Measurements from ENCODE around the gene USP35. TPM values are rescaled to one million over a fixed set of nuclear protein-coding genes. Genes with fewer than 3 reads are reported as not detected.

USP35 gene
- polyA plus RNA-seq, 2 of the 4 experiments (the other 2 are of a cell fraction): 3.8 to 5.8 TPM

DNA sequence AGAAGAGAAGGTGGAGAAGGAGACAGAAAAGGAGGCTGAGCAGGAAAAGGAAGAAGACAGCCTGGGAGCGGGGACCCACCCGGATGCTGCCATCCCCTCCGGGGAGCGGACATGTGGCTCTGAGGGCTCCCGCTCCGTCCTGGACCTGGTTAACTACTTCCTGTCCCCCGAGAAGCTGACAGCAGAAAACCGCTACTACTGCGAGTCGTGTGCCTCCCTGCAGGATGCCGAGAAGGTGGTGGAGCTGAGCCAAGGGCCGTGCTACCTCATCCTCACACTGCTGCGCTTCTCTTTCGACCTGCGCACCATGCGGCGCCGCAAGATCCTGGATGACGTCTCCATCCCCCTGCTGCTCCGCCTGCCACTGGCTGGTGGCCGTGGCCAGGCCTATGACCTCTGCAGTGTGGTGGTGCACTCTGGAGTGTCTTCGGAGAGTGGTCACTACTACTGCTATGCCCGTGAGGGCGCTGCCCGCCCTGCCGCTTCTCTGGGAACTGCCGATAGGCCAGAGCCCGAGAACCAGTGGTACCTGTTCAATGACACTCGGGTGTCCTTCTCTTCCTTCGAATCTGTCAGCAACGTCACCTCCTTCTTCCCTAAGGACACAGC, 21.4 kb downstream of the USP35 start (continued):
- TF ChIP-seq, protein P1, sequence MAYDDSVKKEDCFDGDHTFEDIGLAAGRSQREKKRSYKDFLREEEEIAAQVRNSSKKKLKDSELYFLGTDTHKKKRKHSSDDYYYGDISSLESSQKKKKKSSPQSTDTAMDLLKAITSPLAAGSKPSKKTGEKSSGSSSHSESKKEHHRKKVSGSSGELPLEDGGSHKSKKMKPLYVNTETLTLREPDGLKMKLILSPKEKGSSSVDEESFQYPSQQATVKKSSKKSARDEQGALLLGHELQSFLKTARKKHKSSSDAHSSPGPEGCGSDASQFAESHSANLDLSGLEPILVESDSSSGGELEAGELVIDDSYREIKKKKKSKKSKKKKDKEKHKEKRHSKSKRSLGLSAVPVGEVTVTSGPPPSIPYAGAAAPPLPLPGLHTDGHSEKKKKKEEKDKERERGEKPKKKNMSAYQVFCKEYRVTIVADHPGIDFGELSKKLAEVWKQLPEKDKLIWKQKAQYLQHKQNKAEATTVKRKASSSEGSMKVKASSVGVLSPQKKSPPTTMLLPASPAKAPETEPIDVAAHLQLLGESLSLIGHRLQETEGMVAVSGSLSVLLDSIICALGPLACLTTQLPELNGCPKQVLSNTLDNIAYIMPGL (CRISPR knock-in tag; IDR thresholded peaks at IDR 0.05; ENCODE audit: borderline replicate concordance): no peak
- TF ChIP-seq HDAC2 (IDR thresholded peaks at IDR 0.05) (no peak), TP53 (CRISPR knock-in tag; IDR thresholded peaks at IDR 0.05) (no peak), CBX8 (IDR thresholded peaks at IDR 0.05) (no peak)

DNA sequence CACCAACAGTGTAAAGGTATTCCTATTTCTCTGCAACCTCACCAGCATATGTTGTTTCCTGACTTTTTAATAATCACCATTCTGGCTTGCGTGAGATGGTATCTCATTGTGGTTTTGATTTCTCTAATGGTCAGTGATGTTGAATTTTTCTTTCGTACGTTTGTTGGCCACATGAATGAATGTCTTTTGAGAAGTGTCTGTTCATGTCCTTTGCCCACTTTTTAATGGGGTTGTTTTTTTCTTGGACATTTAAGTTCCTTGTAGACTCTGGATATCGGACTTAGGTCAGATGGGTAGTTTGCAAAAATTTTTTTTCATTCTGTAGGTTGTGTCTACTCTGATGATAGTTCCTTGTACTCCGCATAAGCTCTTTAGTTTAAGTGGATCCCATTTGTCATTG, 22.8 kb downstream of the USP35 start:
- DNase-seq (ENCODE audit: low read depth in 1 of 2, low spot score in 1 of 2) (no peak), FAIRE-seq (no peak), ATAC-seq (no peak)
- Histone ChIP-seq H3K27ac (no peak overlapping the region), H3K4me3 (no peak overlapping the region), H3K4me1 (no peaks in the 10 kb centered on the region), H3K9me3 (no peaks in the 10 kb centered on the region), H3K4me2 (no peak overlapping the region)
- WGBS (ENCODE audit: missing lambda C conversion rate): 96% methylated on average over 5 of the region's 5 CpGs
- POLR2A ChIA-PET: no interaction called here
- TF ChIP-seq CHD4 (IDR thresholded peaks at IDR 0.05; ENCODE audit: borderline replicate concordance) (no peak), HDAC2 (IDR thresholded peaks at IDR 0.05) (no peak), RNF2 (IDR thresholded peaks at IDR 0.05; ENCODE audit: borderline replicate concordance, low read depth) (no peak), CHD2 (IDR thresholded peaks at IDR 0.05; ENCODE audit: low read length, partially characterized antibody) (no peak), JUN (IDR thresholded peaks at IDR 0.05) (no peak), TP53 (CRISPR knock-in tag; IDR thresholded peaks at IDR 0.05) (no peak), ESRRA (IDR thresholded peaks at IDR 0.05; ENCODE audit: borderline replicate concordance, low read length) (no peak), EHMT2 (IDR thresholded peaks at IDR 0.05; ENCODE audit: low read depth) (no peak), SREBF2 (IDR thresholded peaks at IDR 0.05) (no peak), CBX2 (IDR thresholded peaks at IDR 0.05; ENCODE audit: borderline replicate concordance, low read depth) (no peak), HOXA7 (CRISPR knock-in tag; IDR thresholded peaks at IDR 0.05) (no peak), JUNB (IDR thresholded peaks at IDR 0.05) (no peak), PHF8 (IDR thresholded peaks at IDR 0.05; ENCODE audit: borderline replicate concordance, low read depth) (no peak), POLR2AphosphoS2 (conservative IDR thresholded peaks at IDR 0.05; ENCODE audit: low read length) (no peak)
- TF ChIP-seq, protein P2, sequence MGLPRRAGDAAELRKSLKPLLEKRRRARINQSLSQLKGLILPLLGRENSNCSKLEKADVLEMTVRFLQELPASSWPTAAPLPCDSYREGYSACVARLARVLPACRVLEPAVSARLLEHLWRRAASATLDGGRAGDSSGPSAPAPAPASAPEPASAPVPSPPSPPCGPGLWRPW (IDR thresholded peaks at IDR 0.05): no peak
- TF ChIP-seq, protein P3, sequence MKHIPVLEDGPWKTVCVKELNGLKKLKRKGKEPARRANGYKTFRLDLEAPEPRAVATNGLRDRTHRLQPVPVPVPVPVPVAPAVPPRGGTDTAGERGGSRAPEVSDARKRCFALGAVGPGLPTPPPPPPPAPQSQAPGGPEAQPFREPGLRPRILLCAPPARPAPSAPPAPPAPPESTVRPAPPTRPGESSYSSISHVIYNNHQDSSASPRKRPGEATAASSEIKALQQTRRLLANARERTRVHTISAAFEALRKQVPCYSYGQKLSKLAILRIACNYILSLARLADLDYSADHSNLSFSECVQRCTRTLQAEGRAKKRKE (CRISPR knock-in tag; IDR thresholded peaks at IDR 0.05; ENCODE audit: low read depth): no peak
- TF ChIP-seq, protein P4, sequence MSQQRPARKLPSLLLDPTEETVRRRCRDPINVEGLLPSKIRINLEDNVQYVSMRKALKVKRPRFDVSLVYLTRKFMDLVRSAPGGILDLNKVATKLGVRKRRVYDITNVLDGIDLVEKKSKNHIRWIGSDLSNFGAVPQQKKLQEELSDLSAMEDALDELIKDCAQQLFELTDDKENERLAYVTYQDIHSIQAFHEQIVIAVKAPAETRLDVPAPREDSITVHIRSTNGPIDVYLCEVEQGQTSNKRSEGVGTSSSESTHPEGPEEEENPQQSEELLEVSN (IDR thresholded peaks at IDR 0.05; ENCODE audit: borderline replicate concordance, low read depth): no peak
- TF ChIP-seq, protein P5, sequence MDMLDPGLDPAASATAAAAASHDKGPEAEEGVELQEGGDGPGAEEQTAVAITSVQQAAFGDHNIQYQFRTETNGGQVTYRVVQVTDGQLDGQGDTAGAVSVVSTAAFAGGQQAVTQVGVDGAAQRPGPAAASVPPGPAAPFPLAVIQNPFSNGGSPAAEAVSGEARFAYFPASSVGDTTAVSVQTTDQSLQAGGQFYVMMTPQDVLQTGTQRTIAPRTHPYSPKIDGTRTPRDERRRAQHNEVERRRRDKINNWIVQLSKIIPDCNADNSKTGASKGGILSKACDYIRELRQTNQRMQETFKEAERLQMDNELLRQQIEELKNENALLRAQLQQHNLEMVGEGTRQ (IDR thresholded peaks at IDR 0.05): no peak
- TF ChIP-seq, protein P6, sequence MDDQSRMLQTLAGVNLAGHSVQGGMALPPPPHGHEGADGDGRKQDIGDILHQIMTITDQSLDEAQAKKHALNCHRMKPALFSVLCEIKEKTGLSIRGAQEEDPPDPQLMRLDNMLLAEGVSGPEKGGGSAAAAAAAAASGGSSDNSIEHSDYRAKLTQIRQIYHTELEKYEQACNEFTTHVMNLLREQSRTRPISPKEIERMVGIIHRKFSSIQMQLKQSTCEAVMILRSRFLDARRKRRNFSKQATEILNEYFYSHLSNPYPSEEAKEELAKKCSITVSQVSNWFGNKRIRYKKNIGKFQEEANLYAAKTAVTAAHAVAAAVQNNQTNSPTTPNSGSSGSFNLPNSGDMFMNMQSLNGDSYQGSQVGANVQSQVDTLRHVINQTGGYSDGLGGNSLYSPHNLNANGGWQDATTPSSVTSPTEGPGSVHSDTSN (IDR thresholded peaks at IDR 0.05): no peak
- CTCF ChIA-PET: no interaction called here

Data from A549 (cell line).